HG02623 (cell line): Measurements from ENCODE around the gene WIF1.

Source experiments
- ATAC-seq: cut with Tn5 transposase; IDR thresholded peaks from one replicate; pipeline ENCODE4 v1.9.1; 2021; ENCODE audit warnings: moderate library complexity; ENCODE audit not compliant: unreplicated experiment

The WIF1 gene

GRCh38 chr12:65039301-65039700 lies 81.8 kb downstream of the WIF1 start:
- ATAC-seq, result no peak

GRCh38 chr12:65025136-65025535 lies 96.0 kb downstream of the WIF1 start:
- no peak for ATAC-seq

- no peak for ATAC-seq
Observed at GRCh38 chr12:65023485-65023884, 97.6 kb downstream of the WIF1 start.

- ATAC-seq, result no peak
Observed at GRCh38 chr12:65022960-65023359, 98.1 kb downstream of the WIF1 start.

- ATAC-seq, result no peak
Observed at GRCh38 chr12:65022421-65022820, 98.7 kb downstream of the WIF1 start.

- no peak for ATAC-seq
Observed at GRCh38 chr12:65019696-65020234, 101.3 kb downstream of the WIF1 start.

- ATAC-seq, result no peak
Observed at GRCh38 chr12:65016881-65017650, 104.0 kb downstream of the WIF1 start.

- no peak for ATAC-seq
Observed at GRCh38 chr12:65015850-65016249, 105.3 kb downstream of the WIF1 start.

- no peak for ATAC-seq
Observed at GRCh38 chr12:65014504-65015271, 106.4 kb downstream of the WIF1 start.

GRCh38 chr12:65010437-65010836 lies 110.7 kb downstream of the WIF1 start:
- no peak for ATAC-seq

- no peak for ATAC-seq
Observed at GRCh38 chr12:65005716-65006115, 115.4 kb downstream of the WIF1 start.

- no peak for ATAC-seq
Observed at GRCh38 chr12:65004270-65004669, 116.8 kb downstream of the WIF1 start.
